Neural cell (in vitro differentiated cells): Measurements from ENCODE around the gene WDR7. TPM values are rescaled to one million over a fixed set of nuclear protein-coding genes. Genes with fewer than 3 reads are reported as not detected.

Experiments used
- H2AFZ ChIP-seq: fragments of 200-600, 300-800 bp; sonication (generic), shearing (Covaris generic); 2 replicates; pipeline ENCODE4 v1.6.0; 2014; ENCODE audit warnings: low read depth, mild to moderate bottlenecking, antibody characterized with exemption, low read length, moderate library complexity
- H3F3A ChIP-seq: fragments of 200-600 bp; shearing (Covaris generic); 2 replicates; pipeline ENCODE4 v1.6.1; 2016; ENCODE audit warnings: mild to moderate bottlenecking, moderate library complexity, mixed read lengths, antibody characterized with exemption, low read length; ENCODE audit not compliant: insufficient read depth, poor library complexity, severe bottlenecking
- H3K27ac ChIP-seq: fragments of 200-600, 300-800 bp; sonication (generic), shearing (Covaris generic); 2 replicates; pipeline ENCODE4 v1.5.1; 2014; ENCODE audit warnings: mild to moderate bottlenecking, low read length, moderate library complexity
- H3K27me3 ChIP-seq: fragments of 300-800, 200-600 bp; sonication (generic), shearing (Covaris generic); 2 replicates; pipeline ENCODE4 v1.6.0; 2014; ENCODE audit warnings: mild to moderate bottlenecking, low read depth, low read length, moderate library complexity; ENCODE audit not compliant: insufficient read depth
- H3K36me3 ChIP-seq: fragments of 300-800, 200-600 bp; sonication (generic), shearing (Covaris generic); 2 replicates; pipeline ENCODE4 v1.5.1; 2014; ENCODE audit warnings: mild to moderate bottlenecking, antibody characterized with exemption, low read length, moderate library complexity; ENCODE audit not compliant: insufficient read depth
- H3K4me2 ChIP-seq: fragments of 300-800, 200-600 bp; sonication (generic), shearing (Covaris generic); 2 replicates; pipeline ENCODE4 v1.6.0; 2014; ENCODE audit warnings: mild to moderate bottlenecking, low read length
- H3K4me3 ChIP-seq: fragments of 300-800, 200-600 bp; sonication (generic), shearing (Covaris generic); 2 replicates; pipeline ENCODE4 v1.5.1; 2014; ENCODE audit warnings: mild to moderate bottlenecking, low read length, moderate library complexity
- H3K79me2 ChIP-seq: fragments of 200-600 bp; shearing (Covaris generic); replicated peaks from 2 replicates; pipeline ENCODE4 v1.6.0; 2014; ENCODE audit warnings: mild to moderate bottlenecking, low read length, moderate library complexity; ENCODE audit not compliant: insufficient read depth
- H3K9ac ChIP-seq: fragments of 300-800, 200-600 bp; sonication (generic), shearing (Covaris generic); 2 replicates; pipeline ENCODE4 v1.6.1; 2016; ENCODE audit warnings: mild to moderate bottlenecking, low read length, mixed read lengths
- H3K9me2 ChIP-seq: fragments of 200-600 bp; shearing (Covaris generic); 2 replicates; pipeline ENCODE4 v1.6.1; 2016; ENCODE audit warnings: mild to moderate bottlenecking, low read length, mixed read lengths; ENCODE audit not compliant: insufficient read depth
- H3K9me3 ChIP-seq: fragments of 200-600, 300-800 bp; sonication (generic), shearing (Covaris generic); 2 replicates; pipeline ENCODE4 v1.6.1; 2016; ENCODE audit warnings: mild to moderate bottlenecking, mixed run types, low read length, moderate library complexity, mixed read lengths
- H4K20me1 ChIP-seq: fragments of 200-600 bp; shearing (Covaris generic); 2 replicates; pipeline ENCODE4 v1.6.1; 2016; ENCODE audit warnings: mild to moderate bottlenecking, mixed run types; ENCODE audit not compliant: insufficient read depth
- CTCF ChIP-seq: fragments of 450-650 bp; IDR thresholded peaks from 2 replicates; pipeline ENCODE4 v1.5.1; 2014; ENCODE audit warnings: antibody characterized with exemption, mild to moderate bottlenecking, moderate library complexity; ENCODE audit not compliant: poor library complexity, severe bottlenecking
- EP300 ChIP-seq: fragments of 450-650 bp; conservative IDR thresholded peaks from 2 replicates; pipeline ENCODE4 v1.6.1; 2014; ENCODE audit warnings: antibody characterized with exemption, mild to moderate bottlenecking, moderate library complexity; ENCODE audit not compliant: poor library complexity, severe bottlenecking
- EZH2 ChIP-seq: fragments of 200-600, 300-800 bp; shearing (Covaris generic), sonication (generic); IDR thresholded peaks from 2 replicates; pipeline ENCODE4 v1.6.1; 2014; ENCODE audit warnings: antibody characterized with exemption, low read length, borderline replicate concordance, mild to moderate bottlenecking; ENCODE audit not compliant: insufficient read depth, poor library complexity, severe bottlenecking
- MXI1 ChIP-seq: fragments of 450-650 bp; conservative IDR thresholded peaks from 2 replicates; pipeline ENCODE4 v1.6.1; 2014; ENCODE audit warnings: antibody characterized with exemption, mild to moderate bottlenecking; ENCODE audit not compliant: poor library complexity, severe bottlenecking
- POLR2AphosphoS5 ChIP-seq: IDR thresholded peaks from 2 replicates; pipeline ENCODE4 v1.6.1; 2012
- RAD21 ChIP-seq: fragments of 450-650 bp; conservative IDR thresholded peaks from 2 replicates; pipeline ENCODE4 v1.6.1; 2014; ENCODE audit warnings: antibody characterized with exemption, mild to moderate bottlenecking, moderate library complexity
- SMC3 ChIP-seq: fragments of 450-650 bp; conservative IDR thresholded peaks from 2 replicates; pipeline ENCODE4 v1.6.1; 2014; ENCODE audit warnings: antibody characterized with exemption, mild to moderate bottlenecking, moderate library complexity; ENCODE audit not compliant: poor library complexity
- TAF1 ChIP-seq: IDR thresholded peaks from 2 replicates; pipeline ENCODE4 v1.6.1; 2012; ENCODE audit warnings: low read depth
- polyA plus RNA-seq: library from polyadenylated mRNA; depleted of rRNA; stranded (reverse); fragments of >200 nt; gene quantifications from 2 replicates; pipeline ENCODE4 v1.2.3, GENCODE V29; 2014
- TF ChIP-seq, protein P1 (sequence below): IDR thresholded peaks from 2 replicates; pipeline ENCODE4 v1.6.1; 2012; ENCODE audit warnings: borderline replicate concordance

Gene WDR7
- polyA plus RNA-seq, 1 donor from 2014 or later = 15.1 TPM

- H3F3A ChIP-seq = no peaks in the 10 kb centered on the region
- no peak overlapping the region for H3K4me3 ChIP-seq
- H2AFZ ChIP-seq = no peak overlapping the region
- no peaks in the 10 kb centered on the region for H3K36me3 ChIP-seq
- H3K4me2 ChIP-seq = no peak overlapping the region
- no peaks in the 10 kb centered on the region for H3K79me2 ChIP-seq
- H3K27ac ChIP-seq = no peak overlapping the region
- H4K20me1 ChIP-seq = no peaks in the 10 kb centered on the region
- no peaks in the 10 kb centered on the region for H3K9me3 ChIP-seq
- no peaks in the 10 kb centered on the region for H3K27me3 ChIP-seq
- H3K9me2 ChIP-seq = no peaks in the 10 kb centered on the region
- no peak overlapping the region for H3K9ac ChIP-seq
- TF ChIP-seq EZH2 (no peak), SMC3 (peak; percentile 76), CTCF (peak; percentile 71), TAF1 (no peak), RAD21 (peak; percentile 78), EP300 (no peak), MXI1 (no peak)
- TF ChIP-seq, protein P1, sequence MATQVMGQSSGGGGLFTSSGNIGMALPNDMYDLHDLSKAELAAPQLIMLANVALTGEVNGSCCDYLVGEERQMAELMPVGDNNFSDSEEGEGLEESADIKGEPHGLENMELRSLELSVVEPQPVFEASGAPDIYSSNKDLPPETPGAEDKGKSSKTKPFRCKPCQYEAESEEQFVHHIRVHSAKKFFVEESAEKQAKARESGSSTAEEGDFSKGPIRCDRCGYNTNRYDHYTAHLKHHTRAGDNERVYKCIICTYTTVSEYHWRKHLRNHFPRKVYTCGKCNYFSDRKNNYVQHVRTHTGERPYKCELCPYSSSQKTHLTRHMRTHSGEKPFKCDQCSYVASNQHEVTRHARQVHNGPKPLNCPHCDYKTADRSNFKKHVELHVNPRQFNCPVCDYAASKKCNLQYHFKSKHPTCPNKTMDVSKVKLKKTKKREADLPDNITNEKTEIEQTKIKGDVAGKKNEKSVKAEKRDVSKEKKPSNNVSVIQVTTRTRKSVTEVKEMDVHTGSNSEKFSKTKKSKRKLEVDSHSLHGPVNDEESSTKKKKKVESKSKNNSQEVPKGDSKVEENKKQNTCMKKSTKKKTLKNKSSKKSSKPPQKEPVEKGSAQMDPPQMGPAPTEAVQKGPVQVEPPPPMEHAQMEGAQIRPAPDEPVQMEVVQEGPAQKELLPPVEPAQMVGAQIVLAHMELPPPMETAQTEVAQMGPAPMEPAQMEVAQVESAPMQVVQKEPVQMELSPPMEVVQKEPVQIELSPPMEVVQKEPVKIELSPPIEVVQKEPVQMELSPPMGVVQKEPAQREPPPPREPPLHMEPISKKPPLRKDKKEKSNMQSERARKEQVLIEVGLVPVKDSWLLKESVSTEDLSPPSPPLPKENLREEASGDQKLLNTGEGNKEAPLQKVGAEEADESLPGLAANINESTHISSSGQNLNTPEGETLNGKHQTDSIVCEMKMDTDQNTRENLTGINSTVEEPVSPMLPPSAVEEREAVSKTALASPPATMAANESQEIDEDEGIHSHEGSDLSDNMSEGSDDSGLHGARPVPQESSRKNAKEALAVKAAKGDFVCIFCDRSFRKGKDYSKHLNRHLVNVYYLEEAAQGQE = no peak
Measured at GRCh38 chr18:56702946-56703345, 51.8 kb downstream of the WDR7 start.

DNA sequence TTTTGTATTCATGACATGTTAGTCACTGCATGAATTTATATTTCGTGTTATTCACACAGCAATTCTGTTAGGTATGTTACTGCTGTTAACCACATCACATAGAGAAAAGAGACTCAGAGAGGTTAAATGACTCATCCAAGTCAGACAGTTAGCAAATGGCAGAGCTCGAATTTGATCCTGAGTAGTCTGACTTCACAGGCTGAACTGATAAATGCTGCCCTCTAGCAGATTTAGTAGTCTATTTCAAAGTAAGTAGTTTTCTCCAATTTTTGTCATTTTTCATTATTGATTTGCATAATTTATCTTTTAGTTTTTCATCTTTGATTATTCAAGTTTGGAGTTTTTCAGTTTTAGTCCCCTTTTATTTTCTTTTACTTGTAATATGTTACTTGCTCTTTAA is 58.3 kb downstream of the WDR7 start:
- no peaks in the 10 kb centered on the region for H4K20me1 ChIP-seq
- no peaks in the 10 kb centered on the region for H3K36me3 ChIP-seq
- TF ChIP-seq MXI1 (no peak), RAD21 (no peak), POLR2AphosphoS5 (no peak), CTCF (no peak)
- TF ChIP-seq, protein P1 = no peak
- H3K27me3 ChIP-seq = no peaks in the 10 kb centered on the region
- H3K9me3 ChIP-seq = no peaks in the 10 kb centered on the region
- no peak overlapping the region for H3K4me3 ChIP-seq
- H3K4me2 ChIP-seq = no peak overlapping the region
- H3K79me2 ChIP-seq = no peaks in the 10 kb centered on the region
- no peaks in the 10 kb centered on the region for H3F3A ChIP-seq
- H3K9ac ChIP-seq = no peak overlapping the region
- H2AFZ ChIP-seq = no peak overlapping the region
- no peak overlapping the region for H3K27ac ChIP-seq
- no peaks in the 10 kb centered on the region for H3K9me2 ChIP-seq
